Gastroesophageal sphincter (tissue), 4 donors: Measurements from ENCODE around the gene ASPG. TPM values are rescaled to one million over a fixed set of nuclear protein-coding genes. Genes with fewer than 3 reads are reported as not detected.

ENCODE experiments used
- ATAC-seq: fragments of 150-250 bp; one replicate; pipeline ENCODE4 v1.9.1; 2016; ENCODE audit warnings: mild to moderate bottlenecking, moderate library complexity
- H3K27ac ChIP-seq, 4 donors: fragments of 200-600 bp; sonication (generic) in 3 of 4; 1 replicate in 3 of 4; 2 replicates in 1 of 4; pipeline ENCODE4 v1.5.1; 2016 to 2019
- H3K27me3 ChIP-seq: fragments of 200-600 bp; sonication (generic); one replicate; pipeline ENCODE4 v1.5.1; 2019
- H3K36me3 ChIP-seq, 2 donors: fragments of 200-600 bp; sonication (generic); one replicate each; pipeline ENCODE4 v1.5.1; 2019; ENCODE audit warnings: control low read depth in 1 of 2
- H3K4me1 ChIP-seq, 3 donors: fragments of 200-600 bp; sonication (generic); 1 replicate in 2 of 3; 2 replicates in 1 of 3; pipeline ENCODE4 v1.5.1; 2016 to 2019; ENCODE audit warnings: control low read depth in 2 of 3
- H3K4me3 ChIP-seq, 2 donors: fragments of 200-600 bp; sonication (generic); one replicate each; pipeline ENCODE4 v1.5.1; 2019; ENCODE audit warnings: mild to moderate bottlenecking in 1 of 2, moderate library complexity in 1 of 2
- H3K9me3 ChIP-seq, 3 donors: fragments of 200-600 bp; sonication (generic); one replicate each; pipeline ENCODE4 v1.5.1; 2017 to 2019; ENCODE audit warnings: control low read depth in 2 of 3
- CTCF ChIP-seq, 4 experiments: fragments of 200-600 bp in 2 of 4; fragments of 450-650 bp in 2 of 4; sonication (generic) in 1 of 4; IDR thresholded peaks; one replicate each; pipeline ENCODE4 v1.5.1; 2017 to 2019; ENCODE audit warnings: antibody characterized with exemption in 4 of 4, mild to moderate bottlenecking in 2 of 4, moderate library complexity in 2 of 4
- EP300 ChIP-seq: sonication (generic); formaldehyde crosslinking; IDR thresholded peaks from one replicate; pipeline ENCODE4 v1.6.1; 2017; ENCODE audit warnings: antibody characterized with exemption, mild to moderate bottlenecking
- POLR2A ChIP-seq, 2 donors: fragments of 450-650 bp; IDR thresholded peaks; one replicate each; pipeline ENCODE4 v1.6.1; 2017; ENCODE audit warnings: antibody characterized with exemption in 2 of 2, mild to moderate bottlenecking in 2 of 2, moderate library complexity in 1 of 2
- POLR2AphosphoS5 ChIP-seq: sonication (generic); formaldehyde crosslinking; IDR thresholded peaks from one replicate; pipeline ENCODE4 v1.6.1; 2017; ENCODE audit warnings: antibody characterized with exemption
- WGBS, 2 donors: methylation state at CpG; one replicate each; pipeline ENCODE4 v1.1.5; 2018; ENCODE audit warnings: low coverage in 1 of 2; 5-methylcytosine and 5-hydroxymethylcytosine counted together
- total RNA-seq, 4 donors: library from RNA; depleted of rRNA; stranded (reverse); fragments of >200 nt; gene quantifications; one replicate each; pipeline ENCODE4 v1.1.0, GENCODE V29; 2016

Gene ASPG
- total RNA-seq, 4 donors from 2014 or later, result 0.13 to 1.1 TPM; not detected in 2

DNA sequence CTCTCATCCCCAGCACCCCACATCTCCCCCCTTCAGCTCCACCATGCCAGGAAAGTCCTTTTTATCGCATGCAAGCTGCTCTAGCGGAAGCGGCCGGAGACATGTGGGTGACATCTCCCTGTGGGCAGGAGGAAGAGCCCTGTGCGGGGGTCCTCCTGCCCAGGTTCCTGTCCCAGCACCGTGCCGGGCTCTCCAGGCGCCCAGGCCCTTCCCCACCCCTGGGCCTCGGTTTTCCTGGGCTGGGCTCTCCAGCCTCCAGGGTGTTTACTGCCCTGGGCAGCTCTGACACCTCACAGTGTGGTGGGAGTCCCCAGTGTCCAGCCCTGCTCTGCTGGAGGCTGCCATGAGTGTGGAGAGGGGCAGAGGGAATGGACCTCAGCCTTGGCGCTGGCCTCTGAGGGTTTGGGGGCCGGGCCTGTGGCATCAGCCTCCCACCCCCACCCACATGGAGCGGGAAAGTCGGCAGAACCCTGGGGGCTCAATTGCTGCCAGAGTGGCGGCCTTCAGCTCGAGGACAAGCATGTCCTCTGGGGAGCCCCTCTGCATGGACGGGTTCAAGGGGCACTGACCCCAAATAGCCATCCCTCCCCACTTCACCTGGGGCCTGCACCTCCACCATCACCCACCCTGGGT, 16.9 kb downstream of the ASPG start:
- H3K27me3 ChIP-seq, result no peaks in the 10 kb centered on the region
- TF ChIP-seq CTCF (IDR thresholded peaks at IDR 0.05) (no peak), POLR2A (IDR thresholded peaks at IDR 0.05) (no peak), EP300 (no peak)
- no peak for ATAC-seq
- H3K4me1 ChIP-seq, result no peaks in the 10 kb centered on the region
- no peaks in the 10 kb centered on the region for H3K36me3 ChIP-seq
- H3K27ac ChIP-seq, result no peak overlapping the region
- 79% methylated on average over 8 of the region's 16 CpGs; no CpG with 5 or more reads in 1 of the 2 donors for WGBS, 2 donors
- H3K9me3 ChIP-seq, result no peaks in the 10 kb centered on the region
- H3K4me3 ChIP-seq, result no peak overlapping the region

DNA sequence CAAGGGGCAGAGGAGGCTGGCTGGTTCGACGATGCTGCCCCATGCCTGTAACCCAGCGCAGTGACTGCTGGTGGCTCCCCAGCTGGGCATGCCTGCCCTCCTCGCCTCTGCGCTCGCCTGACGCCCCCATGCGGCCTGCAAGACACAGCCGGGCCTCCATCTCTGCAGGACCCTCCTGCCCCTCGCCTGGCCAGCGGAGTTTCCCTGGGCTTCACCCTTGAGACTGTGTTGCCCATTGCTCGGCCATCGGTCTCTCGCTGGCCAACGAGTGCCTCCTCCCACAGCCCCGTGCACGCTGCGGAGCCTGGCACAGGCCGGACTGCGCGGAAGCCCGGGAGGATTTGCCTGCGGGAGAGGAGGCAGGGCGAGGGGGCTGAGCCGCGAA, 17.6 kb downstream of the ASPG start:
- H3K27me3 ChIP-seq, result no peaks in the 10 kb centered on the region
- H3K36me3 ChIP-seq, result no peaks in the 10 kb centered on the region
- H3K27ac ChIP-seq, result no peak overlapping the region
- no peak for ATAC-seq
- TF ChIP-seq EP300 (no peak), CTCF (IDR thresholded peaks at IDR 0.05) (no peak), POLR2A (IDR thresholded peaks at IDR 0.05) (no peak), POLR2AphosphoS5 (no peak)
- H3K4me3 ChIP-seq, result no peak overlapping the region
- H3K4me1 ChIP-seq, result no peaks in the 10 kb centered on the region
- no peaks in the 10 kb centered on the region for H3K9me3 ChIP-seq
- WGBS, 2 donors, result 70% methylated on average over 2 of the region's 26 CpGs; no CpG with 5 or more reads in 1 of the 2 donors

- ATAC-seq, result no peak
- no peak overlapping the region for H3K27ac ChIP-seq
- H3K27me3 ChIP-seq, result peaks cover 3% of the 10 kb centered on the region
- 73% methylated on average over 2 of the region's 23 CpGs; no CpG with 5 or more reads in 1 of the 2 donors for WGBS, 2 donors
- no peak for TF ChIP-seq POLR2AphosphoS5
- TF ChIP-seq POLR2A (IDR thresholded peaks at IDR 0.05), result no peak
- TF ChIP-seq CTCF (IDR thresholded peaks at IDR 0.05), result no peak
- no peak for TF ChIP-seq EP300
- no peak overlapping the region for H3K4me3 ChIP-seq
- no peaks in the 10 kb centered on the region for H3K36me3 ChIP-seq
- H3K9me3 ChIP-seq, result no peaks in the 10 kb centered on the region
- H3K4me1 ChIP-seq, result no peaks in the 10 kb centered on the region
These were observed 18.1 kb downstream of the ASPG start for GRCh38 chr14:104103446-104104075.

DNA sequence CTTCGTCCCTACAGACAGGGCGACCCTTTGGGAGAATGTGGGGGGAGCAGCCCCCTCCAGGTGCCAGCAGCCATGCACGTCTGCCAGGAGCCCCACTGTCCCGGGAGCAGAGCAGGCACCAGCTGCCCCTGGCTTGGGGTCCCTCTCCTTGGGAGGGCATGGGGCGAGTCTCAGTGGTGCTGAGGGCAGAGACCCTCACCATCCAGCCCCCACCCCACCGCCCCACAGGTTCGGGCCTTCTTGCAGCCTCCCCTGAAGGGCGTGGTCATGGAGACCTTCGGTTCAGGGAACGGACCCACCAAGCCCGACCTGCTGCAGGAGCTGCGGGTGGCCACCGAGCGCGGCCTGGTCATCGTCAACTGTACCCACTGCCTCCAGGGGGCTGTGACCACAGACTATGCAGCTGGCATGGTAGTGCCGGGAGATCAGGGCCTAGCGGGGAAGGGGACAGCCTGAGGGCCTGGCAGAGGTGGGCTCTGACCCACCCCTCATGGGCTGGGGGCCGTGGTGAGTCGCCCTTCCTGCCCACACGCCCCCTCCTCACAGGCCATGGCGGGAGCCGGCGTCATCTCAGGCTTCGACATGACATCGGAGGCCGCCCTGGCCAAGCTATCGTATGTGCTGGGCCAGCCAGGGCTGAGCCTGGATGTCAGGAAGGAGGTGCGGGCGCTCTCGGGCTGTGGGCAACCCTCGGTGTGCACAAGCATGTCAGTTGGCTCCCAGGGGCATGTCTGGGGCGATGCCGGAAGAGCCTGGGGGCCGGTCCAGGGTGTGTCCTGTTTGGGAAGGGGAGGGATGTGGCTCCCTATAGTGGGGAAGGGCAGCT, 18.8 kb downstream of the ASPG start:
- Histone ChIP-seq H3K4me3 (no peak overlapping the region), H3K27ac (no peak overlapping the region), H3K36me3 (no peaks in the 10 kb centered on the region), H3K4me1 (no peaks in the 10 kb centered on the region), H3K27me3 (peaks cover 7% of the 10 kb centered on the region), H3K9me3 (no peaks in the 10 kb centered on the region)
- WGBS, 2 donors, result no CpG with 5 or more reads among the region's 35 CpGs
- no peak for ATAC-seq
- TF ChIP-seq POLR2A (IDR thresholded peaks at IDR 0.05) (no peak), CTCF (IDR thresholded peaks at IDR 0.05) (no peak), POLR2AphosphoS5 (no peak), EP300 (no peak)
